Neural cell (in vitro differentiated cells): Measurements from ENCODE around the gene WNT4. TPM values are rescaled to one million over a fixed set of nuclear protein-coding genes. Genes with fewer than 3 reads are reported as not detected.

ENCODE experiments used
- H2AFZ ChIP-seq: fragments of 200-600, 300-800 bp; sonication (generic), shearing (Covaris generic); 2 replicates; pipeline ENCODE4 v1.6.0; 2014; ENCODE audit warnings: low read depth, mild to moderate bottlenecking, antibody characterized with exemption, low read length, moderate library complexity
- H3F3A ChIP-seq: fragments of 200-600 bp; shearing (Covaris generic); 2 replicates; pipeline ENCODE4 v1.6.1; 2016; ENCODE audit warnings: mild to moderate bottlenecking, moderate library complexity, mixed read lengths, antibody characterized with exemption, low read length; ENCODE audit not compliant: insufficient read depth, poor library complexity, severe bottlenecking
- H3K27ac ChIP-seq: fragments of 200-600, 300-800 bp; sonication (generic), shearing (Covaris generic); 2 replicates; pipeline ENCODE4 v1.5.1; 2014; ENCODE audit warnings: mild to moderate bottlenecking, low read length, moderate library complexity
- H3K27me3 ChIP-seq: fragments of 300-800, 200-600 bp; sonication (generic), shearing (Covaris generic); 2 replicates; pipeline ENCODE4 v1.6.0; 2014; ENCODE audit warnings: mild to moderate bottlenecking, low read depth, low read length, moderate library complexity; ENCODE audit not compliant: insufficient read depth
- H3K36me3 ChIP-seq: fragments of 300-800, 200-600 bp; sonication (generic), shearing (Covaris generic); 2 replicates; pipeline ENCODE4 v1.5.1; 2014; ENCODE audit warnings: mild to moderate bottlenecking, antibody characterized with exemption, low read length, moderate library complexity; ENCODE audit not compliant: insufficient read depth
- H3K4me2 ChIP-seq: fragments of 300-800, 200-600 bp; sonication (generic), shearing (Covaris generic); 2 replicates; pipeline ENCODE4 v1.6.0; 2014; ENCODE audit warnings: mild to moderate bottlenecking, low read length
- H3K4me3 ChIP-seq: fragments of 300-800, 200-600 bp; sonication (generic), shearing (Covaris generic); 2 replicates; pipeline ENCODE4 v1.5.1; 2014; ENCODE audit warnings: mild to moderate bottlenecking, low read length, moderate library complexity
- H3K79me2 ChIP-seq: fragments of 200-600 bp; shearing (Covaris generic); replicated peaks from 2 replicates; pipeline ENCODE4 v1.6.0; 2014; ENCODE audit warnings: mild to moderate bottlenecking, low read length, moderate library complexity; ENCODE audit not compliant: insufficient read depth
- H3K9ac ChIP-seq: fragments of 300-800, 200-600 bp; sonication (generic), shearing (Covaris generic); 2 replicates; pipeline ENCODE4 v1.6.1; 2016; ENCODE audit warnings: mild to moderate bottlenecking, low read length, mixed read lengths
- H3K9me2 ChIP-seq: fragments of 200-600 bp; shearing (Covaris generic); 2 replicates; pipeline ENCODE4 v1.6.1; 2016; ENCODE audit warnings: mild to moderate bottlenecking, low read length, mixed read lengths; ENCODE audit not compliant: insufficient read depth
- H3K9me3 ChIP-seq: fragments of 200-600, 300-800 bp; sonication (generic), shearing (Covaris generic); 2 replicates; pipeline ENCODE4 v1.6.1; 2016; ENCODE audit warnings: mild to moderate bottlenecking, mixed run types, low read length, moderate library complexity, mixed read lengths
- H4K20me1 ChIP-seq: fragments of 200-600 bp; shearing (Covaris generic); 2 replicates; pipeline ENCODE4 v1.6.1; 2016; ENCODE audit warnings: mild to moderate bottlenecking, mixed run types; ENCODE audit not compliant: insufficient read depth
- CTCF ChIP-seq: fragments of 450-650 bp; IDR thresholded peaks from 2 replicates; pipeline ENCODE4 v1.5.1; 2014; ENCODE audit warnings: antibody characterized with exemption, mild to moderate bottlenecking, moderate library complexity; ENCODE audit not compliant: poor library complexity, severe bottlenecking
- EP300 ChIP-seq: fragments of 450-650 bp; conservative IDR thresholded peaks from 2 replicates; pipeline ENCODE4 v1.6.1; 2014; ENCODE audit warnings: antibody characterized with exemption, mild to moderate bottlenecking, moderate library complexity; ENCODE audit not compliant: poor library complexity, severe bottlenecking
- EZH2 ChIP-seq: fragments of 200-600, 300-800 bp; shearing (Covaris generic), sonication (generic); IDR thresholded peaks from 2 replicates; pipeline ENCODE4 v1.6.1; 2014; ENCODE audit warnings: antibody characterized with exemption, low read length, borderline replicate concordance, mild to moderate bottlenecking; ENCODE audit not compliant: insufficient read depth, poor library complexity, severe bottlenecking
- MXI1 ChIP-seq: fragments of 450-650 bp; conservative IDR thresholded peaks from 2 replicates; pipeline ENCODE4 v1.6.1; 2014; ENCODE audit warnings: antibody characterized with exemption, mild to moderate bottlenecking; ENCODE audit not compliant: poor library complexity, severe bottlenecking
- POLR2AphosphoS5 ChIP-seq: IDR thresholded peaks from 2 replicates; pipeline ENCODE4 v1.6.1; 2012
- SMC3 ChIP-seq: fragments of 450-650 bp; conservative IDR thresholded peaks from 2 replicates; pipeline ENCODE4 v1.6.1; 2014; ENCODE audit warnings: antibody characterized with exemption, mild to moderate bottlenecking, moderate library complexity; ENCODE audit not compliant: poor library complexity
- TAF1 ChIP-seq: IDR thresholded peaks from 2 replicates; pipeline ENCODE4 v1.6.1; 2012; ENCODE audit warnings: low read depth
- polyA plus RNA-seq: library from polyadenylated mRNA; depleted of rRNA; stranded (reverse); fragments of >200 nt; gene quantifications from 2 replicates; pipeline ENCODE4 v1.2.3, GENCODE V29; 2014
- TF ChIP-seq, protein P1 (sequence below): IDR thresholded peaks from 2 replicates; pipeline ENCODE4 v1.6.1; 2012; ENCODE audit warnings: borderline replicate concordance

The WNT4 gene
- polyA plus RNA-seq, 1 donor from 2014 or later: 5.1 TPM

GRCh38 chr1:22074803-22075202 is 68.1 kb downstream of the WNT4 start:
- Histone ChIP-seq H3K4me2 (no peak overlapping the region), H3K9me3 (no peaks in the 10 kb centered on the region), H3K79me2 (peaks cover 83% of the 10 kb centered on the region)

DNA sequence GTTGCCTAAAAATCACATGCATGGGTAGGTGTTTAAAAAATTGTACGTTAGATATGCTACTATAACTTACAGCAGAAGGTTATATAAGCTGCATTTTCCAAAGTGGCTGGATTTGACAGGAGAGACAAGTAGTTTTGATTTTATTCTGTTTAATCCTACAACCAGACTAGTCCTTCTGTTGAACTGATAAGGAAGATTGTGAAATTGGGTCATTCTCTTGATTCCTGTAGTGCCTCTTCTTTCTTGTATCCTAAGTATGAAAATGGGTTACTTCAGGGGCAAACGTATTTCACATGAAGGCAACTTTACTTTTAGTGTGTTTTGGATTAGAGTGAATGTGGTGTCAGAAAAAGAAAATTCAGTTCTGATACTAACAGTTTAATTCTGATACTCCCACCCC is 71.4 kb downstream of the WNT4 start:
- Histone ChIP-seq H3K9me2 (no peaks in the 10 kb centered on the region), H3K9me3 (no peaks in the 10 kb centered on the region), H3K79me2 (peaks cover 80% of the 10 kb centered on the region), H3K4me3 (no peak overlapping the region), H3K27me3 (no peaks in the 10 kb centered on the region), H3F3A (no peaks in the 10 kb centered on the region), H3K9ac (no peak overlapping the region), H3K4me2 (no peak overlapping the region), H2AFZ (no peak overlapping the region), H3K27ac (no peak overlapping the region), H3K36me3 (no peaks in the 10 kb centered on the region), H4K20me1 (peaks cover 47% of the 10 kb centered on the region)
- TF ChIP-seq POLR2AphosphoS5: no peak
- TF ChIP-seq EZH2: no peak

More at GRCh38 chr1:22074803-22075202, 68.1 kb downstream of the WNT4 start:
- H3K4me3 ChIP-seq: no peak overlapping the region
- no peaks in the 10 kb centered on the region for H3K27me3 ChIP-seq
- no peaks in the 10 kb centered on the region for H3F3A ChIP-seq
- H4K20me1 ChIP-seq: peaks cover 29% of the 10 kb centered on the region
- H2AFZ ChIP-seq: no peak overlapping the region
- H3K36me3 ChIP-seq: no peaks in the 10 kb centered on the region
- H3K9me2 ChIP-seq: no peaks in the 10 kb centered on the region
- H3K27ac ChIP-seq: no peak overlapping the region
- no peak for TF ChIP-seq POLR2AphosphoS5
- TF ChIP-seq MXI1: no peak
- TF ChIP-seq CTCF: no peak
- TF ChIP-seq SMC3: no peak
- TF ChIP-seq EP300: no peak
- no peak for TF ChIP-seq TAF1
- TF ChIP-seq, protein P1, sequence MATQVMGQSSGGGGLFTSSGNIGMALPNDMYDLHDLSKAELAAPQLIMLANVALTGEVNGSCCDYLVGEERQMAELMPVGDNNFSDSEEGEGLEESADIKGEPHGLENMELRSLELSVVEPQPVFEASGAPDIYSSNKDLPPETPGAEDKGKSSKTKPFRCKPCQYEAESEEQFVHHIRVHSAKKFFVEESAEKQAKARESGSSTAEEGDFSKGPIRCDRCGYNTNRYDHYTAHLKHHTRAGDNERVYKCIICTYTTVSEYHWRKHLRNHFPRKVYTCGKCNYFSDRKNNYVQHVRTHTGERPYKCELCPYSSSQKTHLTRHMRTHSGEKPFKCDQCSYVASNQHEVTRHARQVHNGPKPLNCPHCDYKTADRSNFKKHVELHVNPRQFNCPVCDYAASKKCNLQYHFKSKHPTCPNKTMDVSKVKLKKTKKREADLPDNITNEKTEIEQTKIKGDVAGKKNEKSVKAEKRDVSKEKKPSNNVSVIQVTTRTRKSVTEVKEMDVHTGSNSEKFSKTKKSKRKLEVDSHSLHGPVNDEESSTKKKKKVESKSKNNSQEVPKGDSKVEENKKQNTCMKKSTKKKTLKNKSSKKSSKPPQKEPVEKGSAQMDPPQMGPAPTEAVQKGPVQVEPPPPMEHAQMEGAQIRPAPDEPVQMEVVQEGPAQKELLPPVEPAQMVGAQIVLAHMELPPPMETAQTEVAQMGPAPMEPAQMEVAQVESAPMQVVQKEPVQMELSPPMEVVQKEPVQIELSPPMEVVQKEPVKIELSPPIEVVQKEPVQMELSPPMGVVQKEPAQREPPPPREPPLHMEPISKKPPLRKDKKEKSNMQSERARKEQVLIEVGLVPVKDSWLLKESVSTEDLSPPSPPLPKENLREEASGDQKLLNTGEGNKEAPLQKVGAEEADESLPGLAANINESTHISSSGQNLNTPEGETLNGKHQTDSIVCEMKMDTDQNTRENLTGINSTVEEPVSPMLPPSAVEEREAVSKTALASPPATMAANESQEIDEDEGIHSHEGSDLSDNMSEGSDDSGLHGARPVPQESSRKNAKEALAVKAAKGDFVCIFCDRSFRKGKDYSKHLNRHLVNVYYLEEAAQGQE: no peak
- no peak overlapping the region for H3K9ac ChIP-seq

Other genes with a start within 250 kb of the WNT4 start
- 0.79 and 0.90 TPM in 2 replicates for gene HSPG2, start 205.8 kb downstream of the WNT4 start, polyA plus RNA-seq
- not detected in 2 replicates for gene CELA3B, start 166.1 kb downstream of the WNT4 start, polyA plus RNA-seq
- gene CELA3A, start 141.4 kb downstream of the WNT4 start, polyA plus RNA-seq: not detected in 2 replicates
- gene CDC42, start 90.4 kb downstream of the WNT4 start, polyA plus RNA-seq: 805 and 913 TPM in 2 replicates